GM20000 (cell line): ENCODE results near the gene CPNE1.
"Not testable (repeated sequence)": the region's sequence is repeated elsewhere in the genome, so short reads cannot be mapped to it uniquely, and the experiment has no call there.

Experiments used
- DNase-seq: peaks from one replicate; pipeline ENCODE4 v3.0.0; 2012; ENCODE audit warnings: low spot score
- TF ChIP-seq, protein P1 (sequence below): IDR thresholded peaks from 2 replicates; pipeline ENCODE4 v1.5.1; 2012; ENCODE audit warnings: mild to moderate bottlenecking, control low read depth; ENCODE audit errors: extremely low read depth, missing control alignments

The CPNE1 gene

DNA sequence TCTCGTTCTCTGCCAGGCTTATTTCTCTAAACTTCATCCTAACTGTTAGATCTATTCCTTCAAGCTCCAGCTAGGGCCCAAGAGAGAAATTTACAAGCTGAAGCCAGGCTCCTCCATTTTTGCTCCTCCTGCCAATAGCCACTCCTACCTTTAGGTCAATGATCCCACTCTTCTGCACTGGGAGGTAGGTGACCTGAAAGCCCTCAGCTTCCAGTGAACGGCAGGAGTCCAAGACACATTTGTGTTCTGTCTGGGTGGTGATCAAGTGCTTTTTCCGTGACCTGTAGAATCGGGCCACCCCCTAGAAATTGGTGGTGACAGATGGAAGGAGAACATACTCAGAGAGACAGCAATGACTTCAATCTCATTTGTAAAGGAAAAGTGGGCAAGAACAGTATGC is 25.6 kb upstream of the CPNE1 start:
- TF ChIP-seq, protein P1, sequence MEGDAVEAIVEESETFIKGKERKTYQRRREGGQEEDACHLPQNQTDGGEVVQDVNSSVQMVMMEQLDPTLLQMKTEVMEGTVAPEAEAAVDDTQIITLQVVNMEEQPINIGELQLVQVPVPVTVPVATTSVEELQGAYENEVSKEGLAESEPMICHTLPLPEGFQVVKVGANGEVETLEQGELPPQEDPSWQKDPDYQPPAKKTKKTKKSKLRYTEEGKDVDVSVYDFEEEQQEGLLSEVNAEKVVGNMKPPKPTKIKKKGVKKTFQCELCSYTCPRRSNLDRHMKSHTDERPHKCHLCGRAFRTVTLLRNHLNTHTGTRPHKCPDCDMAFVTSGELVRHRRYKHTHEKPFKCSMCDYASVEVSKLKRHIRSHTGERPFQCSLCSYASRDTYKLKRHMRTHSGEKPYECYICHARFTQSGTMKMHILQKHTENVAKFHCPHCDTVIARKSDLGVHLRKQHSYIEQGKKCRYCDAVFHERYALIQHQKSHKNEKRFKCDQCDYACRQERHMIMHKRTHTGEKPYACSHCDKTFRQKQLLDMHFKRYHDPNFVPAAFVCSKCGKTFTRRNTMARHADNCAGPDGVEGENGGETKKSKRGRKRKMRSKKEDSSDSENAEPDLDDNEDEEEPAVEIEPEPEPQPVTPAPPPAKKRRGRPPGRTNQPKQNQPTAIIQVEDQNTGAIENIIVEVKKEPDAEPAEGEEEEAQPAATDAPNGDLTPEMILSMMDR: no peak
- DNase-seq: no peak

DNA sequence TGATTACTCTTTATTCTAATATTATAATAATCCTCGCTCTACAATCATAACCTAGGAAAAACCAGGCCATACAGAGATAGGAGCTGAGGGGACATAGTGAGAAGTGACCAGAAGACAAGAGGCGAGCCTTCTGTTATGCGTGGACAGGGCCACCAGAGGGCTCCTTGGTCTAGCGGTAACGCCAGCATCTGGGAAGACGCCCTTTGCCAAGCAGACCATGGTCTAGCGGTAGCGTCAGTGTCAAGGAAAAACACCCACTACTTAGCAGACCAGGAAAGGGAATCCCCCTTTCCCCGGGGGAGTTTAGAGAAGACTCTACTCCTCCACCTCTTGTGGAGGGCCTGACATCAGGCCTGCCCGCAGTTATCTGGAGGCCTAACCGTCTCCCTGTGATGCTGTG is 22.2 kb upstream of the CPNE1 start:
- DNase-seq: not testable (repeated sequence)

DNA sequence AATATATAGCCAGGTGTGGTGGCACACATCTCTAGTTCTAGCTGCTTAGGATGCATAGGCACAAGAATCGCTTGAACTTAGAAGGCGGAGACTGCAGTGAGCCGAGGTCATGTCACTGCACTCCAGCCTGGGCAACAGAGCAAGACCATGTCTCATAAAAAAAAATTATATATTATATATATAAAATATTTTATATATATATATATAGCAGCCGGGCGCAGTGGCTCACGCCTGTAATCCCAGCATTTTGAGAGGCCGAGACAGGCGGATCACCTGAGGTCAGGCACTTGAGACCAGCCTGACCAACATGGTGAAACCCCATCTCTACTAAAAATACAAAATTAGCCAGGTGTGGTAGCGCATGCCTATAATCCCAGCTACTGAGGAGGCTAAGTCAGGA is 20.7 kb upstream of the CPNE1 start:
- not testable (repeated sequence) for DNase-seq

- DNase-seq: no peak
- TF ChIP-seq, protein P1: no peak
These were observed 17.3 kb upstream of the CPNE1 start for GRCh38 chr20:35681960-35682359.

GRCh38 chr20:35680452-35681183 is 15.9 kb upstream of the CPNE1 start:
- TF ChIP-seq, protein P1: no peak

DNA sequence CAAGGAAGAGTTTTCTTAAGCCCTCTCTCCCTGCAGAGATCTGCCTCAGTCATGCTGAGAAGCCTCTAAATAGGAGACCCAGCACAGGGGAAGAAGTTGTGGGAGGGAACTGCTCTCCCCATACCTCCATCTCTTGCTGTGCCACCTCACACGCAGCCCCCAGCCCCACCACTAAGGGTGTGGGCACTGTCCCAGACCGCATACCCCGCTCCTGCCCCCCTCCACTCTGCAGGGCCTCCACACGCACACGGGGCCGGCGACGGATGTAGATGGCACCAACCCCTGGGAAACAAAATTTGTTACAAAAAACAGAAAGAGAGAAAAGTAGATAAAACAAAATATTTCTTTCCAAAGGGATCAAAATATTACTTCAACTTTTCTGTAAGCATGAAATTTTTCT is 10.2 kb upstream of the CPNE1 start:
- DNase-seq: no peak
- TF ChIP-seq, protein P1: no peak

More at GRCh38 chr20:35680452-35681183, 15.9 kb upstream of the CPNE1 start:
- DNase-seq: no peak

- DNase-seq: no peak
- TF ChIP-seq, protein P1: no peak
These were observed 9.2 kb upstream of the CPNE1 start for GRCh38 chr20:35673884-35674283.

- TF ChIP-seq, protein P1: no peak
- no peak for DNase-seq
These were observed 5.0 kb upstream of the CPNE1 start for GRCh38 chr20:35669681-35670080.
